H9 (cell line): ENCODE data around the gene PITPNM1. TPM values are rescaled to one million over a fixed set of nuclear protein-coding genes. Genes with fewer than 3 reads are reported as not detected.

Experiments used
- DNase-seq: peaks from one replicate; pipeline ENCODE4 v3.0.0-alpha.2; 2017
- H2AFZ ChIP-seq: one replicate; pipeline ENCODE4 v1.6.1; 2013; ENCODE audit warnings: mild to moderate bottlenecking, low read length, control low read depth, moderate library complexity
- H2AK5ac ChIP-seq: 2 replicates; pipeline ENCODE4 v1.6.1; 2013; ENCODE audit warnings: low read length, control low read depth, mixed read lengths; ENCODE audit not compliant: insufficient read length
- H2BK120ac ChIP-seq: one replicate; pipeline ENCODE4 v1.6.1; 2013; ENCODE audit warnings: low read depth, mild to moderate bottlenecking, low read length, control low read depth, inconsistent platforms; ENCODE audit not compliant: poor library complexity, severe bottlenecking
- H2BK12ac ChIP-seq: 2 replicates; pipeline ENCODE4 v1.6.1; 2013; ENCODE audit warnings: low read length, control low read depth, mixed read lengths, low read depth; ENCODE audit not compliant: insufficient read length
- H2BK15ac ChIP-seq: 2 replicates; pipeline ENCODE4 v1.6.1; 2013; ENCODE audit warnings: low read depth, low read length, control low read depth
- H2BK20ac ChIP-seq: one replicate; pipeline ENCODE4 v1.6.1; 2013; ENCODE audit warnings: low read depth, mild to moderate bottlenecking, low read length, control low read depth, inconsistent platforms; ENCODE audit not compliant: poor library complexity, severe bottlenecking
- H2BK5ac ChIP-seq: 2 replicates; pipeline ENCODE4 v1.6.1; 2013; ENCODE audit warnings: low read length, control low read depth, mixed read lengths; ENCODE audit not compliant: insufficient read length
- H3K14ac ChIP-seq: 2 replicates; pipeline ENCODE4 v1.6.1; 2013; ENCODE audit warnings: low read length, control low read depth; ENCODE audit not compliant: insufficient read depth
- H3K18ac ChIP-seq: 2 replicates; pipeline ENCODE4 v1.6.1; 2013; ENCODE audit warnings: low read depth, mild to moderate bottlenecking, mixed read lengths, low read length, control low read depth; ENCODE audit not compliant: insufficient read length
- H3K23ac ChIP-seq: 2 replicates; pipeline ENCODE4 v1.6.1; 2013; ENCODE audit warnings: low read length, control low read depth, mixed read lengths, low read depth; ENCODE audit not compliant: insufficient read length
- H3K23me2 ChIP-seq: 2 replicates; pipeline ENCODE4 v1.6.1; 2013; ENCODE audit warnings: low read depth, mild to moderate bottlenecking, mixed read lengths, low read length, control low read depth; ENCODE audit not compliant: insufficient read length, poor library complexity, severe bottlenecking
- H3K27ac ChIP-seq: 2 replicates; pipeline ENCODE4 v1.5.1; 2013; ENCODE audit warnings: low read length, control low read depth, mixed read lengths, low read depth; ENCODE audit not compliant: insufficient read length
- H3K27me3 ChIP-seq: 2 replicates; pipeline ENCODE4 v1.6.1; 2013; ENCODE audit warnings: low read length, control low read depth, inconsistent platforms; ENCODE audit not compliant: insufficient read depth
- H3K4ac ChIP-seq: 2 replicates; pipeline ENCODE4 v1.6.1; 2013; ENCODE audit warnings: low read depth, mild to moderate bottlenecking, control low read depth, inconsistent platforms, low read length, moderate library complexity
- H3K4me1 ChIP-seq: 2 replicates; pipeline ENCODE4 v1.6.1; 2013; ENCODE audit warnings: low read length, control low read depth, inconsistent platforms; ENCODE audit not compliant: insufficient read depth
- H3K4me2 ChIP-seq: 2 replicates; pipeline ENCODE4 v1.6.1; 2013; ENCODE audit warnings: low read length, control low read depth, mixed read lengths; ENCODE audit not compliant: insufficient read length, insufficient read depth
- H3K56ac ChIP-seq: 2 replicates; pipeline ENCODE4 v1.6.1; 2013; ENCODE audit warnings: low read depth, mild to moderate bottlenecking, mixed read lengths, low read length, control low read depth; ENCODE audit not compliant: insufficient read length
- H3K79me1 ChIP-seq: 2 replicates; pipeline ENCODE4 v1.6.1; 2013; ENCODE audit warnings: low read depth, mild to moderate bottlenecking, moderate library complexity, low read length, control low read depth, inconsistent platforms; ENCODE audit not compliant: insufficient read depth, poor library complexity, severe bottlenecking
- H3K79me2 ChIP-seq: 2 replicates; pipeline ENCODE4 v1.6.1; 2013; ENCODE audit warnings: low read length, control low read depth, inconsistent platforms; ENCODE audit not compliant: insufficient read depth
- H3K9ac ChIP-seq: 2 replicates; pipeline ENCODE4 v1.6.1; 2013; ENCODE audit warnings: low read length, control low read depth, mixed read lengths; ENCODE audit not compliant: insufficient read length; ENCODE audit errors: extremely low read depth
- H3K9me3 ChIP-seq: one replicate; pipeline ENCODE4 v1.6.1; 2013; ENCODE audit warnings: low read depth, low read length, inconsistent platforms; ENCODE audit not compliant: control insufficient read depth
- H3T11ph ChIP-seq: one replicate; pipeline ENCODE4 v1.6.1; 2013; ENCODE audit warnings: mild to moderate bottlenecking, low read length, control low read depth, inconsistent platforms
- H4K20me1 ChIP-seq: one replicate; pipeline ENCODE4 v1.6.1; 2013; ENCODE audit not compliant: control insufficient read depth, insufficient read length, insufficient read depth
- H4K5ac ChIP-seq: 2 replicates; pipeline ENCODE4 v1.6.1; 2013; ENCODE audit warnings: low read depth, mild to moderate bottlenecking, mixed read lengths, low read length, control low read depth; ENCODE audit not compliant: insufficient read length
- H4K8ac ChIP-seq: replicated peaks from 2 replicates; pipeline ENCODE4 v1.6.1; 2013; ENCODE audit warnings: low read length, control low read depth, mixed read lengths, low read depth; ENCODE audit not compliant: insufficient read length
- H4K91ac ChIP-seq: 2 replicates; pipeline ENCODE4 v1.6.1; 2013; ENCODE audit warnings: low read depth, mild to moderate bottlenecking, moderate library complexity, mixed read lengths, low read length, control low read depth; ENCODE audit not compliant: insufficient read length
- H3K27ac Mint-ChIP-seq, 3 experiments: 2 replicates in 2 of 3; 3 replicates in 1 of 3; pipeline ENCODE4 v1.8.0; 2020 to 2021; ENCODE audit warnings: mixed read lengths in 3 of 3, mild to moderate bottlenecking in 1 of 3, moderate library complexity in 1 of 3
- H3K27me3 Mint-ChIP-seq: 2 replicates; pipeline ENCODE4 v1.8.0; 2021; ENCODE audit warnings: low read depth, mild to moderate bottlenecking, moderate library complexity, mixed read lengths
- H3K36me3 Mint-ChIP-seq, 3 experiments: 2 replicates in 2 of 3; 3 replicates in 1 of 3; pipeline ENCODE4 v1.8.0; 2020 to 2021; ENCODE audit warnings: low read depth in 3 of 3, mixed read lengths in 3 of 3; ENCODE audit not compliant: insufficient read depth in 1 of 3
- H3K4me1 Mint-ChIP-seq, 2 experiments: 2 replicates each; pipeline ENCODE4 v1.8.0; 2020; ENCODE audit warnings: mixed read lengths in 2 of 2
- H3K4me3 Mint-ChIP-seq, 2 experiments: 2 replicates in 1 of 2; 3 replicates in 1 of 2; pipeline ENCODE4 v1.8.0; 2020 to 2021; ENCODE audit warnings: mild to moderate bottlenecking in 2 of 2, mixed read lengths in 2 of 2, moderate library complexity in 1 of 2
- H3K9me3 Mint-ChIP-seq, 2 experiments: 2 replicates in 1 of 2; 3 replicates in 1 of 2; pipeline ENCODE4 v1.8.0; 2020; ENCODE audit warnings: mild to moderate bottlenecking in 2 of 2, mixed read lengths in 2 of 2, moderate library complexity in 1 of 2
- CTCF ChIP-seq: fragments of 200-600 bp; sonication (generic); conservative IDR thresholded peaks from 3 replicates; pipeline ENCODE4 v1.8.0; 2021; ENCODE audit warnings: antibody characterized with exemption, mild to moderate bottlenecking
- WGBS: extraction: QIAGEN DNeasy Blood & Tissue Kit; methylation state at CpG from one replicate; pipeline ENCODE4 v1.1.7; 2013; ENCODE audit warnings: missing lambda C conversion rate, low lambda C conversion rate, mixed read lengths; ENCODE audit not compliant: insufficient read length; ENCODE audit errors: extremely low coverage; 5-methylcytosine and 5-hydroxymethylcytosine counted together
- total RNA-seq: library from RNA; stranded (reverse); gene quantifications from 2 replicates; pipeline ENCODE4 v1.2.1, GENCODE V29; 2021

Gene PITPNM1
- total RNA-seq, 1 experiment from 2014 or later, result 43.5 TPM

DNA sequence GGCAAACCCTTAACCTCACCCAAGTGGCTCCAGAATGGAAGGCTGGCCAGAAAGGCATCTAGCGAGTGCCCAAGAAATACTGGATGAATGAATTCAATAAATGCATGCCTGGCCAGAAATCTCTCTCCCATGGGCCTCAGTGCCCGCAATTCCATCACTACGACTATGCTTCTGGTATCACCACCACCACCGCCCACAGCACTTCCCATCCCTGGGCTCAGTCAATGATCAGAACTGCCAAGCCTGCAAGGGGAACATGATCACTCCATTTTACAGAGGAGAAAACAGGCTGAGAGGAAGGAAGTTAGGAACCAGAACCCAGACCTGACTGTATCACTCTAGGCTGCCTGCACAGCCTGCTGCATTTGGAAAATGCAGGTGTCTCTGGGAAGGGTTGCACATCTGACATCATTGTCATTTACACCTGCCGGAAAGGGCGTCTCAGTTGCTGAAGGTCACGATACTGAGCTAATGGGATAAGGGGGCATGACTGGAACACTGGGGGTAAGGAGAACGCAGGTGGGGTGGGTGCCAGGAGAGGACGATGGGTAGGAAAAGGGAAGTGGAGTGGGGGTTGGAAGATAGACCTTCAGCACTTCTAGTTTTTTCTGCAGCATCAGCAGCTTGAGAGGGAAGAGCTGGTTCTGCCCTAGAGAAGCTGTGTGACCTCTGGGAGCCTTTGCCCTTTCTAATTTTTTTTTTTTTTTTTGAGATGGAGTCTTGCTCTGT lies 55.9 kb downstream of the PITPNM1 start:
- no CpG with 5 or more reads among the region's 9 CpGs for WGBS
- Histone ChIP-seq H2BK5ac (no peak overlapping the region), H3K4me1 (no peaks in the 10 kb centered on the region), H3K23ac (no peak overlapping the region), H3K18ac (no peak overlapping the region), H2BK15ac (no peak overlapping the region), H3K27ac (no peak overlapping the region), H3K79me1 (no peaks in the 10 kb centered on the region), H3T11ph (no peak overlapping the region), H4K5ac (no peak overlapping the region), H3K9ac (no peak overlapping the region), H3K14ac (no peak overlapping the region), H4K20me1 (no peaks in the 10 kb centered on the region), H2AK5ac (no peak overlapping the region), H3K27me3 (no peaks in the 10 kb centered on the region), H2AFZ (no peak overlapping the region), H3K4me2 (no peak overlapping the region), H2BK12ac (no peak overlapping the region), H2BK120ac (no peak overlapping the region), H3K56ac (no peak overlapping the region), H4K8ac (no peak overlapping the region), H3K9me3 (no peaks in the 10 kb centered on the region), H3K23me2 (peaks cover 3% of the 10 kb centered on the region), H3K4ac (no peak overlapping the region), H2BK20ac (no peak overlapping the region), H4K91ac (no peak overlapping the region), H3K79me2 (no peaks in the 10 kb centered on the region)
- Mint-ChIP-seq H3K27me3 (peaks cover 15% of the 10 kb centered on the region), H3K4me1 (0 out of 4 replicates have a peak, but pooled peaks cover 2 to 7% of the 10 kb centered on the region in 2 experiments), H3K27ac (no peak overlapping the region; a peak in 1 of 7 replicates), H3K4me3 (no peak overlapping the region), H3K9me3 (no peaks in the 10 kb centered on the region), H3K36me3 (no peaks in the 10 kb centered on the region; a peak in 1 of 7 replicates)
- DNase-seq, result no peak
- no peak for TF ChIP-seq CTCF
